GM12874 (cell line): ENCODE results near the gene BIN1.

Experiments
- TF ChIP-seq, protein P1 (sequence below): IDR thresholded peaks from 2 replicates; pipeline ENCODE4 v1.5.1; 2011; ENCODE audit warnings: low read depth, mild to moderate bottlenecking, control low read depth, low read length, moderate library complexity; ENCODE audit not compliant: insufficient read depth

Gene BIN1

DNA sequence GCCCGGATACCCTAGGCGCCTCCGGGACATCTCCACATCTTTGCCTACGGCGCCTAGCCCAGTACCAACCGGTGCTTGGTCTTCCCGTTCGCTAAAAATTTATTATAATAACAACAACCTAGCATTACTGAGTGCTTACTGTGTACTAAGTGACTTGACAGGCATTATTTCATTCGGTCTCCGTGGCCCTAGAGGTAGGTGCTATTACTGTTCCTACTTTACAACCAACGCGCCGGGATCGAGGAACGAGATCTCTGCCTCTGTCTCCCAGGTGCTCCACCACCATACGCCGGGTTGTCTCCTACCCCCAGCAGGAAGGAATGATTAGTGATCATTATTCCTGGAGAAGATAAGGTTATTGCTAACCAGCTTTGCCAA lies 657 bp upstream of the BIN1 start:
- TF ChIP-seq, protein P1, sequence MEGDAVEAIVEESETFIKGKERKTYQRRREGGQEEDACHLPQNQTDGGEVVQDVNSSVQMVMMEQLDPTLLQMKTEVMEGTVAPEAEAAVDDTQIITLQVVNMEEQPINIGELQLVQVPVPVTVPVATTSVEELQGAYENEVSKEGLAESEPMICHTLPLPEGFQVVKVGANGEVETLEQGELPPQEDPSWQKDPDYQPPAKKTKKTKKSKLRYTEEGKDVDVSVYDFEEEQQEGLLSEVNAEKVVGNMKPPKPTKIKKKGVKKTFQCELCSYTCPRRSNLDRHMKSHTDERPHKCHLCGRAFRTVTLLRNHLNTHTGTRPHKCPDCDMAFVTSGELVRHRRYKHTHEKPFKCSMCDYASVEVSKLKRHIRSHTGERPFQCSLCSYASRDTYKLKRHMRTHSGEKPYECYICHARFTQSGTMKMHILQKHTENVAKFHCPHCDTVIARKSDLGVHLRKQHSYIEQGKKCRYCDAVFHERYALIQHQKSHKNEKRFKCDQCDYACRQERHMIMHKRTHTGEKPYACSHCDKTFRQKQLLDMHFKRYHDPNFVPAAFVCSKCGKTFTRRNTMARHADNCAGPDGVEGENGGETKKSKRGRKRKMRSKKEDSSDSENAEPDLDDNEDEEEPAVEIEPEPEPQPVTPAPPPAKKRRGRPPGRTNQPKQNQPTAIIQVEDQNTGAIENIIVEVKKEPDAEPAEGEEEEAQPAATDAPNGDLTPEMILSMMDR: no peak

DNA sequence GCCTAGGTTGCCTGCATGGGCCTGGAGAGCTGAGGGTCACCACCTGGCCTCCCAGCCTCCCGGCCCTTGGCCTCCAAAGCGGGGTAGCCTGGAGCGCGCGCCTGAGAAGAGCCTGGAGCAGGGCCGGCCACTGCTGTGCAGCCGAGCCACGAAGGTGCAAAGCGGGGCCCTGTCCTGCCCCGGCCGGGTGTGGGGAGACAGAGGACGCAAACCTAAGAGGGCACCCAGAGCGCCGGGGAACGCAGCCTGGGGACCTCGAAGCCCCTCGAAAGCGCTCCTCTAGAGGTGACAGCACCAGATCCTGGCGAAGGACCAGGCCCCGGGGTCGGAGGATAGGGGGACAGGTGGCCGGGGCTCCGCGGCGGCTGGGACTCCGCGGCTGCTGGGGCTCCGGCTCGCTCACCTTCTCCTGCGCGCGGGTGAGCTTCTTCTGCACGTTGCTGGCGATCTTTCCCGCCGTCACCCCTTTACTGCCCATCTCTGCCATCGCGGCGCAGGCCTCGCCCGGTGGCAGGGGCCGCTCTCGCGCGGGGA lies 430 bp downstream of the BIN1 start:
- TF ChIP-seq, protein P1: no peak

DNA sequence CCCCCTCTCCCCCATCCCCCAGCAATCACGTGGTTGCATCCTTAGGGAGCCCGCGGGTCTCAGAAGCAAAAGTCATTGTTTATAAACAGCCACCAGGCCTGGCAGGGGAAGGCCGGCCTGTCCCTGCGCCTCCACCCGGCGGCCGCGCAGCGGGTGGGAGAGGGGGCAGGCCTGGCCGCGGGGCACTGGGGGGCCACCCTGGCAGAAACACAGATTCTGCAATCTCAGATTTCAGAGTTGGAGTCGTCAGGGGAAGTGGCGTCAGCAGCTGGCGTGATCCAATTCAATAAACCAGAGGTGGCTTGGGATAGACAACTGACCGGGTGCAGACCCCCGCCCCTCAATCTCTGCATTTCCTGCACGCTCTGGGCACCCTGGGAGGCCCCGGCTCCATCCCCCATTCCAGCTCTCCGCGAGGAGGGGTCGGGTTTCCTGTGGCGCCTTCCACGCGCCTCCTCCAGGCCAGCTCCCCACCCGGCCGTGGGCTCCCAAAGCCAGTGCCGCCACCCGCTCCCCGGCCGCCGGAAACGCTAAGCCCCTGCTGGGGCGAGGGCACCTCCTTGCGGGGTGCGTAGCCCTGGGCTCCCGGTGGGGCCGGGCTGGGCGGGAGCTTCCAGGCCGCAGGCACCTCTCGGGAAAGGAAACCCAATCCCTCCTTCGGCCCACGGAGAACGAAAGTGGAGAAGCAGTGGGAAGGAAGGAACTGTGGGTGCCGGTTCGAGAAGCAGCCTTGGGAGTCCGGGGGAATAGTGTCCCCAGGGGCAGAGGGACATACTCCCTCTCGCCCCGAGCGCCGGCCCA lies 1.1 kb downstream of the BIN1 start:
- TF ChIP-seq, protein P1: no peak

DNA sequence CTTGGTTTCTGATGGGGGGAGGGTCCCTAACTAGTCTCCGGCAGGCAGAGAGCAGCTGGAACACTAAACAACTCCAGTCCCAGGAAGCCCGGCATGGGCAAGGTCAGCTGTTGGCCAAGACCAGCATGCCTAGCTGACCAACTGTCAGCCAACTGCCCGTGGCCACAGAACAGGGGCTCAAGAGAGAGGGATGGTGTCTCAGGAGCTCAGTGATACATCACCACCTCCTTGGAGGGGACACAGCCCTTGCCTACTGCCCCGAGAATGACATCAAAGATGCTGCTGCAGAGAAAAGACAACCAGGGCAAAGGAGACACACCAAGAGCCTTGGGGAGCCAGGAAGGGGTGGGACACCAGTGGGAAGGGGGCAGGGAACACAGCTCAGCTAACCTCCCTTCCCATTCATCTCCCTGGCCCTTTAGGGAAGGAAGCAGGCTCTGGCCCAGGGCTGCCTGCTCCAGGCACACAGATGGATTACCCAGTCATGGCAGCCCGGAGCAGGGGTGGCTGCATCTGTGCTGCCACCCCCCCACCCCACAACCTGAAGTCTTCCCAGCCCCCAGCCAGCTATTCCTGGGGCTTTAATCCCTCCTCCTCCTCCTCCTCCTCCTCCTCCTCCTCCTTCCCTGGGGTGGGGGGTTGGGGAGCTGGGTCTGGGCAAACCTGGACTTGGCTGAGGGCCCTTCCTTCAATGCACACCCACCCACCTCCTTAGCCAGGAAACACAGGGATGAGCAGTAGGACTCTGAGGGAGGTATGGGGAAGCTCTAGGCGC lies 1.9 kb downstream of the BIN1 start:
- TF ChIP-seq, protein P1: no peak

DNA sequence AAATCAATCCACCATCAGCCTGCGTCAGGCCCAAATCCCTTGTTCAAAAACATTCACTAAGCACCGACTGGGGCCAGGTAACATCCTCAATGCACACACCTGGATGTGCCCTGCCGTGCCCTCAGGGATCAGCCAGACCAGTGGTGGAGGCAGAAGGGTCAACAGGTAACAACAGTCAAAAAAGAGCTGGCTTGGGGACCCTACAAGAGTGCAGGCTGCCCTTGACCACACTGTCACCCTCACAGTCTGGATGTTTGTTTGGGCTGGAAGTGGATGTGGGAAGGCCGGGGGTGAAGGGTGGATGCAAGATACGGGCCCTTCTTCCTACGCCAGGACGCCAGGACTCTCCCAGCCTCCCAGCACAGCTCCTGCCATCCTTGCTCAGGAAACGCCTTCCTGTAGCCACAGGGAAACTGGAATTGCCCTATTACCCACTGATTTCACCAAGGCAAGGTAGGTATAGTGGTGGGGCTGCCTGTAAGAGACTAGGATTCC lies 2.7 kb downstream of the BIN1 start:
- TF ChIP-seq, protein P1: no peak

DNA sequence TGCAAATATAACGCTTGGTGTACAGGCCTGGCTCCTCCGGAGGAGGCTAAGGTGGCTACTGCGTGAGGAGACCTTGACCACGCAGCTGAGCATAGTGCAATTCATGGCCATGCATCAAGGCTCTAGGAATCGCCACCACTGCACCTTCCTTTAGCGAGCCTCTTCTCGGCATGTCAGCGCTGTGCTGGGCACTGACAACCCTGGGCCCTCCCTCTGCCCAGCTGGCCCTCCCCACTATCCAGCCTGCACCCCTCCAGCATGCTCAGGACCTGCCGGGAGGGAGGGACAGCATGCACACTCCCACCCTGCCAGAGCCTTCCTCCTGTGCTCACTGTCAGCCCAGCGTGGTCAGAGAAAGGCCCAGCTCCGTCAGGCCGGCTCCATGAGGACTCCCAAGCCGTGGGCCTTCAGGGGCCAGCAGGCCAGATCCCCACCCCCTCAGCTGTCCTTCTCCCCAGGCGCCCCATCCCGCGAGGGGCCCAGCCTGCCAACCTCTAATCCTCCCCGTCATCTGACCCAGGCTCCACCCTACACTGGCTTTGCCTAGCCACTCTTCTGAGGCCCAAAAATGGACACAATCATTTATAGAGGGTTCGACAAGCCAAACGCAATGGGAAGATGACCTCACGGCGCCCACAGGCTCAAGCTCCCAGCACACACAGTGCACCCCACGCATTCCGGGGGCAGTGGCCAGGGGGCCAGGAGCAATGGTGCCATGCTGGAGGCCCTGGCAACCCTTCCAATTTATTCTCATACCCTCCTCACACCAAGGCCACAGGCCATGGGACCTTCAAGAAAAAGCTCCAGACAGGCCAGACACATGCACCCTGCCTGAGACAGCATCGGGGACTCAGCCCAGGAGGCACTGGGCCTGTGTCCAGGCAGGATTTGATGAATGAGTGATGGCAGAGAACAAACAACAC lies 3.5 kb downstream of the BIN1 start:
- TF ChIP-seq, protein P1: no peak
